PC-3 (cell line): ENCODE measurements around the gene SFTPB.

ENCODE experiments used
- CTCF ChIP-seq: fragments of 300-600 bp; sonication (generic); conservative IDR thresholded peaks from 2 replicates; pipeline ENCODE4 v1.5.1; 2017; ENCODE audit warnings: antibody characterized with exemption, low read depth, mild to moderate bottlenecking, low read length
- EZH2phosphoT487 ChIP-seq: fragments of 300-600 bp; sonication (generic); IDR thresholded peaks from 2 replicates; pipeline ENCODE4 v1.6.1; 2018; ENCODE audit warnings: mild to moderate bottlenecking, antibody characterized with exemption, low read length, borderline replicate concordance

- TF ChIP-seq CTCF (no peak), EZH2phosphoT487 (no peak)
Measured at GRCh38 chr2:85672456-85672855, 4.5 kb upstream of the SFTPB start.
